Stomach (tissue), 4 donors: ENCODE results near the gene ART3.
"Not testable (repeated sequence)": the region's sequence is repeated elsewhere in the genome, so short reads cannot be mapped to it uniquely, and the experiment has no call there.

Source experiments
- CTCF ChIP-seq, 7 experiments: fragments of 450-650 bp in 4 of 7; fragments of 200-600 bp in 3 of 7; sonication (generic) in 3 of 7; IDR thresholded peaks; one replicate each; pipeline ENCODE4 v1.5.1; 2016 to 2019; ENCODE audit warnings: antibody characterized with exemption in 7 of 7, control low read depth in 2 of 7, mild to moderate bottlenecking in 1 of 7
- EP300 ChIP-seq: sonication (generic); formaldehyde crosslinking; IDR thresholded peaks from one replicate; pipeline ENCODE4 v1.6.1; 2017; ENCODE audit warnings: antibody characterized with exemption
- POLR2A ChIP-seq, 4 donors: fragments of 450-650 bp; IDR thresholded peaks; one replicate each; pipeline ENCODE4 v1.6.1; 2016; ENCODE audit warnings: antibody characterized with exemption in 4 of 4, control low read depth in 2 of 4, mild to moderate bottlenecking in 1 of 4, moderate library complexity in 1 of 4
- POLR2AphosphoS5 ChIP-seq, 3 donors: sonication (generic); formaldehyde crosslinking; IDR thresholded peaks; one replicate each; pipeline ENCODE4 v1.6.1; 2016; ENCODE audit warnings: antibody characterized with exemption in 3 of 3

GRCh38 chr4:76043306-76043705 is 31.2 kb upstream of the ART3 start:
- TF ChIP-seq CTCF (IDR thresholded peaks at IDR 0.05); POLR2A (IDR thresholded peaks at IDR 0.05); EP300; POLR2AphosphoS5 (IDR thresholded peaks at IDR 0.05): not testable (repeated sequence)
